ENCODE measurements around the gene CALML3.

Gene CALML3

DNA sequence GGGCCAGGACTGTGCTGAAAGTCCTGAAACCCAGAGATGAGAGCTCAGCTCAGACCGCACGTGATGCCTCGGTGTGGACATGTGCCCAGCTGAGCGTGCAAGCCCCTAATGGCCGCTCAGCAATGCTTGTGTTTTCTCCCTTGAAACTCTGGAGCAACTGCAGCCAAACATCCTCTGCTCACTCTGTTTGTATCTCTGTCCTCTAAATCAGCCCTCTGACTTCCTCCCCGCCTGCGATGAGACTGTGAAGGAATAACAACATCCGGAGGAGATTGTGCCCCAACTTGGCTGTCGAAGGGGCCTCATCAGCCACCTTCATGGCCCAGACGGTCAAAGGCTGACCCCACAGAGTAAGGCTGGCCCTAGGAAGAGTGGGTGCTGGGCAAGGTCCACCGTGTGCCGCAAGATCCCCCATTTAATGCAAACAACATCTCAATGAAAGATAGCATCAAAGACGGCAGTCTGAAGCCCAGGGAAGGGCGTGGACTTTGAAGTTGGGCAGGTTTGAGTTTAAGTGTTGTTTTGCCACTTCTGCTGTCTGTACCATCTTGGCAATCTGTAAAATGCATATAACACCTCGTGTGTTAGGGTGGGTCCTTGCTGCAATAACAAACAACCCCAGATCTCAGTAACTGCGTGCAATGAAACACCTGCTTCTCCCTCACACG lies 39.9 kb downstream of the CALML3 start:
- no peak for DNase-seq (ENCODE audit: low read depth)
- no peak overlapping the region for H3K4me3 ChIP-seq (ENCODE audit: low read depth, low read length)
- TF ChIP-seq, protein P1, sequence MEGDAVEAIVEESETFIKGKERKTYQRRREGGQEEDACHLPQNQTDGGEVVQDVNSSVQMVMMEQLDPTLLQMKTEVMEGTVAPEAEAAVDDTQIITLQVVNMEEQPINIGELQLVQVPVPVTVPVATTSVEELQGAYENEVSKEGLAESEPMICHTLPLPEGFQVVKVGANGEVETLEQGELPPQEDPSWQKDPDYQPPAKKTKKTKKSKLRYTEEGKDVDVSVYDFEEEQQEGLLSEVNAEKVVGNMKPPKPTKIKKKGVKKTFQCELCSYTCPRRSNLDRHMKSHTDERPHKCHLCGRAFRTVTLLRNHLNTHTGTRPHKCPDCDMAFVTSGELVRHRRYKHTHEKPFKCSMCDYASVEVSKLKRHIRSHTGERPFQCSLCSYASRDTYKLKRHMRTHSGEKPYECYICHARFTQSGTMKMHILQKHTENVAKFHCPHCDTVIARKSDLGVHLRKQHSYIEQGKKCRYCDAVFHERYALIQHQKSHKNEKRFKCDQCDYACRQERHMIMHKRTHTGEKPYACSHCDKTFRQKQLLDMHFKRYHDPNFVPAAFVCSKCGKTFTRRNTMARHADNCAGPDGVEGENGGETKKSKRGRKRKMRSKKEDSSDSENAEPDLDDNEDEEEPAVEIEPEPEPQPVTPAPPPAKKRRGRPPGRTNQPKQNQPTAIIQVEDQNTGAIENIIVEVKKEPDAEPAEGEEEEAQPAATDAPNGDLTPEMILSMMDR (IDR thresholded peaks at IDR 0.05; ENCODE audit: low read depth, low read length, missing control alignments): no peak

DNA sequence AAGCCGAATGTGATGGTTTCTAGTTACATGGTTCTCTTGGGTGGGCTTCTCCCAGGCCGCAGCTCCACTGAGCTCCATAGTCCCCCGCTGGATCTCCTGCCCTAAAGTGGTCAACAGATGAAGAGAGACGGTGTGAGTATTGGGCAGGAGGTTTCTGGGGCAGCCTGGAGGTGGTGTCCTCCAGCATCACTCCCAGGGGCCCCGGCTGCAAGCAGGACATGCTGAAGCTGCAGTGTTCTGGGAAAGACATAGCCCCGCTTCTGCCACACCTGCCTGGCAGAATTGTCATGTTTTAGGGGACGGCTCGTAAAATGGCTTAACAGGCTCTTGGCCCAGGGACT lies 40.4 kb downstream of the CALML3 start:
- no peak overlapping the region for H3K4me3 ChIP-seq (ENCODE audit: low read depth, low read length)
- DNase-seq (ENCODE audit: low read depth): no peak
- TF ChIP-seq, protein P1 (IDR thresholded peaks at IDR 0.05; ENCODE audit: low read depth, low read length, missing control alignments): no peak

DNA sequence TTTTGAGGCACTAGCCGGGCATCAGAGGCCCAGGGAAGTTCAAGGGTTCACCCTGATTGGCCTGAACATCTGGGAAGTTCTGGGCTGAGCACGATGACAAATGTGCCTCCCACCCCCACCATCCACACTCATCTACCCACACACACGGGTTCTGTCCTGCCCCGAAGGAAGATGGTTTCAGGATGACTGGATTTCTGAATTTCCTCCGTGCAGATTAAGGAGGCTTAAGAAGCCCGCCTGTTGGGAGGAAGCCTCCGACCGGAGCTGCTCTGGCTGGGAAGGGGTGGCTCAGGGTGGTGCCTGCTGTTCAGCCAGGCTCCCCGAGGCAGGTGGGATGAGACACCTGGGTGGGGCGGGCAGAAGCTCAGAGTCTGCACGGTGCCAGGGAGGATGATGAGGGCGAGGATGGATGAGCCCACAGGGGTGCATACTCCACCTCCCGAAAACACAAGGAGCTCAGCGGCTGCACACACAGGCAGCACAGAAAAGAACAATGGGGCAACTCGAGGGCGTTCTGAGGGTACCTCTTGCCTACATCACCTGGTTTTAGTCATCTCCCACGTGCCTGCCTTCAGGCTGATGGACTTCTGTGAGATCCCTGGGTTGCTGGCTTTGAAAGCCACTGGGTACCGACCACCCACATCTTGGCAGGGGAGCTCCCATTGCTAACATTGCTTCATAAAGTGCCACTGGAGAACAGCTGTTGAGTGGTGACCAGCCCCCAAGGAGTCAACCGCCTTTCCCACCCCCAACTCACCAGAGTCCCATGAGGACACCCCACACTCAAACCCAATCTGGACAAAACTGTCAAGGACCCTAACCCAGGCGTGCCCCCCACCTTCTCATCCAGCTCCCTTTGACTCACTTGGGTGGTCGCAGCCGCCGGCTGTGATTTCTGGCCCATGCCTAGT lies 41.2 kb downstream of the CALML3 start:
- H3K4me3 ChIP-seq (ENCODE audit: low read depth, low read length): no peak overlapping the region
- no peak for DNase-seq (ENCODE audit: low read depth)
- TF ChIP-seq, protein P1 (IDR thresholded peaks at IDR 0.05; ENCODE audit: low read depth, low read length, missing control alignments): no peak

DNA sequence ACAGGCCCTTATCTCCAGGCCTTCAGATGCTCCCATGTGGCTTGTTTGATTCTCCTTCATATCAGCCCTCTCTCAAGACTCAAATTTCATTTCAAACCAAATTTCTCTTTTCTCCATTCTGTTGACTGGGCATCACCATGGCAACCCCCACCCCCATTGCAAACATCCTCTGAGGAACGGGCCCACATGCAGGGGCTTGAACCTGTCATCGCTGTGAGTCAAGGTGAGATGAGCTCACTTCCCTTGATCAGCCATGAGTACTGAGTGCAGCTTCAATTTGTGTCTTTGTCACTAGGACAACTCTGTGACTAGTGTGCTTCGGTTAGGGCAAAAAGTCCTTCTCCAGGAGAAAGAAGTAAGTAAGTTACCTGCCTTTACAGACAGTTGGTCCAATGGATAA lies 41.9 kb downstream of the CALML3 start:
- TF ChIP-seq, protein P1 (IDR thresholded peaks at IDR 0.05; ENCODE audit: low read depth, low read length, missing control alignments): no peak
- no peak for DNase-seq (ENCODE audit: low read depth)
- no peak overlapping the region for H3K4me3 ChIP-seq (ENCODE audit: low read depth, low read length)

DNA sequence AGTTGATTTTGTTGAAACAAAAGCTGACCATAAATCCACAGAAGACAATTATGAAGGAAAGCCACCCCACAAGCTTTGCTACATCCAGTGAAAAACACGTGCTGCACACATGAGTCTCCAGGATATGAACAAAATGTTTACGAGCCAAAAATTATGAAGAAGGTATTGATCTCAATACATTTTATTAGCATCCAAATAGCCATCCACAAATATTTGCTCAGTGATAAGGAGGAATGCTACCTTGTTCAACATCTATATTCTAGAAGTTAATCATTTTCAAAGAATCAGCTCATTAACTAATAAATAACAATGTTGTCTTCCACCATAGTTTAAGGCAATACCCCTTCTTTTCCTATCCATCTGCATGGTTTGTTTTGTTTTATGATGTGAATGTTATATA lies 42.7 kb downstream of the CALML3 start:
- TF ChIP-seq, protein P1 (IDR thresholded peaks at IDR 0.05; ENCODE audit: low read depth, low read length, missing control alignments): no peak
- H3K4me3 ChIP-seq (ENCODE audit: low read depth, low read length): no peak overlapping the region
- no peak for DNase-seq (ENCODE audit: low read depth)

DNA sequence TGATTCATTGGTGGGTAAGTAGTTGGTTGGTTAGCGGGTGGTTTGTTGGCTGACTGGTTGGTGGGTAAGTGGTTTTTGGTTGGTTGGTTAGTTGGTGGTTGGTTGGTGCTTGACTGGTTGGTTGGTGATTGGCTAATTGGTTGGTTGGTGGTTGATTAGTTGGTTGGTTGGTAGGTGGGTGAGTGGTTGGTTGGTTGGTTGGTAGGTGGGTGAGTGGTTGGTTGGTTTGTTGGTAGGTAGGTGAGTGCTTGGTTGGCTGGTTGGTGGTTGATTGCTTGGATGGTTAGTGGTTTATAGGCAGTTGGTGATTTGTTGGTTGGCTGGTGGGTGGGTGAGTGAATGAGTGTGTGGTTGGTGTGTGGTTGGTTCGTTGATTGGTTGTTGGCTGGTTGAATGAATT lies 44.2 kb downstream of the CALML3 start:
- TF ChIP-seq, protein P1 (IDR thresholded peaks at IDR 0.05; ENCODE audit: low read depth, low read length, missing control alignments): no peak
- no peak overlapping the region for H3K4me3 ChIP-seq (ENCODE audit: low read depth, low read length)
- DNase-seq (ENCODE audit: low read depth): no peak
